K562 (cell line): ENCODE results near the gene C2CD2L. TPM values are rescaled to one million over a fixed set of nuclear protein-coding genes. Genes with fewer than 3 reads are reported as not detected.

Experiments used
- BACH1 ChIP-seq: fragments of 200-800 bp; sonication (Bioruptor generic); IDR thresholded peaks from 2 replicates; pipeline ENCODE4 v1.6.1; 2016; ENCODE audit warnings: missing genetic modification characterization, missing compliant biosample characterization
- CTCF ChIP-seq, 3 experiments: IDR thresholded peaks in 2 of 3; conservative IDR thresholded peaks in 1 of 3; 2 replicates each; pipeline ENCODE4 v1.5.1; 2011 to 2012; ENCODE audit warnings: low read length in 3 of 3, mild to moderate bottlenecking in 3 of 3, control low read depth in 2 of 3, improper control_type of control experiment in 1 of 3, inconsistent platforms in 1 of 3, low read depth in 1 of 3, mixed read lengths in 1 of 3, moderate library complexity in 1 of 3; ENCODE audit not compliant: insufficient read depth in 2 of 3
- E2F4 ChIP-seq: sonication (generic); formaldehyde crosslinking; IDR thresholded peaks from 2 replicates; pipeline ENCODE4 v1.8.0; 2022; ENCODE audit warnings: mild to moderate bottlenecking, low read depth, missing genetic modification reagents
- HDAC1 ChIP-seq, 2 experiments: fragments of 450-650 bp; IDR thresholded peaks; 2 replicates each; pipeline ENCODE4 v1.6.1; 2016 to 2017; ENCODE audit warnings: inconsistent platforms in 1 of 2, mild to moderate bottlenecking in 1 of 2, moderate library complexity in 1 of 2
- HMG20B ChIP-seq: fragments of 250-450 bp; sonication (Bioruptor Pico); IDR thresholded peaks from 2 replicates; pipeline ENCODE4 v1.5.0; 2021; ENCODE audit warnings: mild to moderate bottlenecking
- KDM5B ChIP-seq: fragments of 200-600 bp; sonication (generic); IDR thresholded peaks from 2 replicates; pipeline ENCODE4 v1.6.1; 2012; ENCODE audit warnings: low read depth, mild to moderate bottlenecking, moderate library complexity, low read length, control low read depth, inconsistent platforms; ENCODE audit not compliant: insufficient replicate concordance
- KLF13 ChIP-seq: fragments of 450-650 bp; IDR thresholded peaks from 2 replicates; pipeline ENCODE4 v1.6.1; 2016; ENCODE audit warnings: missing genetic modification characterization, low read depth, mild to moderate bottlenecking, missing compliant biosample characterization, moderate library complexity, borderline replicate concordance
- MYBL2 ChIP-seq, 2 experiments: fragments of 450-650 bp in 1 of 2; sonication (generic) in 1 of 2; formaldehyde crosslinking in 1 of 2; IDR thresholded peaks; 2 replicates each; pipeline versions ENCODE4 v1.6.1 to v1.8.1; 2017 to 2022; ENCODE audit warnings: borderline replicate concordance in 1 of 2, inconsistent platforms in 1 of 2, low read depth in 1 of 2, mild to moderate bottlenecking in 1 of 2, missing genetic modification reagents in 1 of 2, moderate library complexity in 1 of 2
- PPARD ChIP-seq: fragments of 250-450 bp; sonication (Bioruptor Pico); IDR thresholded peaks from 2 replicates; pipeline ENCODE4 v1.8.0; 2022; ENCODE audit warnings: inconsistent platforms, mild to moderate bottlenecking, moderate library complexity
- RBFOX2 ChIP-seq: fragments of 200-400 bp; formaldehyde crosslinking; IDR thresholded peaks from 2 replicates; pipeline ENCODE4 v1.6.1; 2017; ENCODE audit warnings: low read depth, mild to moderate bottlenecking, low read length, moderate library complexity
- RBM25 ChIP-seq: fragments of 200-400 bp; formaldehyde crosslinking; IDR thresholded peaks from 2 replicates; pipeline ENCODE4 v1.6.1; 2018; ENCODE audit warnings: low read length, low read depth, moderate library complexity; ENCODE audit not compliant: severe bottlenecking
- SMARCA4 ChIP-seq: fragments of 450-650 bp; IDR thresholded peaks from 2 replicates; pipeline ENCODE4 v1.6.1; 2016
- TAF1 ChIP-seq: IDR thresholded peaks from 2 replicates; pipeline ENCODE4 v1.6.1; 2011; ENCODE audit warnings: mild to moderate bottlenecking, low read length, moderate library complexity; ENCODE audit not compliant: insufficient read depth, control insufficient read depth, severe bottlenecking; ENCODE audit errors: extremely low read depth
- TRIM25 ChIP-seq: fragments of 450-650 bp; IDR thresholded peaks from 2 replicates; pipeline ENCODE4 v1.7.0; 2016; ENCODE audit warnings: borderline replicate concordance
- ZNF184 ChIP-seq: sonication (generic); formaldehyde crosslinking; IDR thresholded peaks from 2 replicates; pipeline ENCODE4 v1.5.0; 2020; ENCODE audit warnings: missing genetic modification reagents
- ZNF311 ChIP-seq: fragments of 250-450 bp; sonication (Bioruptor Pico); IDR thresholded peaks from 2 replicates; pipeline ENCODE4 v1.4.0; 2020; ENCODE audit warnings: mild to moderate bottlenecking, moderate library complexity
- ZNF431 ChIP-seq: sonication (generic); formaldehyde crosslinking; IDR thresholded peaks from 2 replicates; pipeline ENCODE4 v1.8.0; 2022; ENCODE audit warnings: mild to moderate bottlenecking, missing genetic modification reagents
- ZNF436 ChIP-seq: fragments of 250-450, 450-650 bp; sonication (Bioruptor Pico); formaldehyde crosslinking; IDR thresholded peaks from 2 replicates; pipeline ENCODE4 v1.7.0; 2020; ENCODE audit warnings: mild to moderate bottlenecking
- polyA plus RNA-seq, 8 experiments: library from polyadenylated mRNA; depleted of rRNA in 4 of 8; stranded (reverse) in 5 of 8; unstranded in 3 of 8; fragments of >200 nt; fragmentation: Nextera tagmentation in 2 of 8; fragmentation: Illumina TruSeq in 1 of 8; extraction: Ambion mirVana in 2 of 8; extraction: Trizol in 1 of 8; gene quantifications; 2 replicates each; pipeline versions ENCODE4 v1.2.1 to v1.2.3, GENCODE V29; 2011 to 2014; ENCODE audit warnings: inconsistent platforms in 1 of 8, missing spikeins in 1 of 8
- total RNA-seq, 7 experiments: library from RNA; depleted of rRNA in 6 of 7; stranded (reverse); fragments of >200 nt in 6 of 7; fragmentation: Illumina TruSeq in 2 of 7; extraction: Trizol in 2 of 7; gene quantifications; 2 replicates each; pipeline versions ENCODE4 v1.2.1 to v1.2.3, GENCODE V29; 2011 to 2021; ENCODE audit warnings: low replicate concordance in 1 of 7

The C2CD2L gene
- total and polyA plus RNA-seq, 9 of the 15 experiments (the other 6 are each of a cell fraction or from before 2014, with no cell fraction given): 0.66 to 41.2 (median 14.8) TPM

- TF ChIP-seq HDAC1 (IDR thresholded peaks at IDR 0.05) (no peak), SMARCA4 (no peak), E2F4 (CRISPR knock-in tag) (no peak), ZNF184 (CRISPR knock-in tag) (no peak), CTCF (IDR thresholded peaks at IDR 0.05 in 2 of 3, conservative IDR thresholded peaks at IDR 0.05 in 1 of 3; ENCODE audit: insufficient read depth in 2 of 3, low read depth in 1 of 3, low read length in 3 of 3) (no peak), RBFOX2 (peak; percentile 87), ZNF311 (CRISPR knock-in tag) (no peak), MYBL2 (IDR thresholded peaks at IDR 0.05; ENCODE audit: low read depth) (no peak), MYBL2 (CRISPR knock-in tag; IDR thresholded peaks at IDR 0.05; ENCODE audit: borderline replicate concordance) (no peak), PPARD (no peak), RBM25 (no peak), ZNF436 (peak; percentile 1; the same call in 1 of the 2 replicates), TRIM25 (no peak), KLF13 (tag) (no peak), HMG20B (CRISPR knock-in tag) (no peak), KDM5B (peak; percentile 67), BACH1 (tag) (no peak), TAF1 (peak; percentile 7), ZNF431 (CRISPR knock-in tag) (peak; percentile 35; the same call in 1 of the 2 replicates)
Observed at GRCh38 chr11:119093942-119094815, 13.0 kb upstream of the C2CD2L start (continued).
